Hematopoietic multipotent progenitor cell treated with erythropoietin and hydrocortisone succinate and interleukin-3 and kit ligand, for 17 days (in vitro differentiated cells): ENCODE results near the gene NACA2.
"Not testable (repeated sequence)": the region's sequence is repeated elsewhere in the genome, so short reads cannot be mapped to it uniquely, and the experiment has no call there.

Source experiments
- DNase-seq: peaks from one replicate; pipeline ENCODE4 v3.0.0-alpha.2; 2015; ENCODE audit warnings: low spot score

Gene NACA2

GRCh38 chr17:61599608-61600007, 8.6 kb upstream of the NACA2 start:
- DNase-seq = no peak

- DNase-seq = no peak
These were observed 7.0 kb upstream of the NACA2 start for GRCh38 chr17:61598014-61598413.

DNA sequence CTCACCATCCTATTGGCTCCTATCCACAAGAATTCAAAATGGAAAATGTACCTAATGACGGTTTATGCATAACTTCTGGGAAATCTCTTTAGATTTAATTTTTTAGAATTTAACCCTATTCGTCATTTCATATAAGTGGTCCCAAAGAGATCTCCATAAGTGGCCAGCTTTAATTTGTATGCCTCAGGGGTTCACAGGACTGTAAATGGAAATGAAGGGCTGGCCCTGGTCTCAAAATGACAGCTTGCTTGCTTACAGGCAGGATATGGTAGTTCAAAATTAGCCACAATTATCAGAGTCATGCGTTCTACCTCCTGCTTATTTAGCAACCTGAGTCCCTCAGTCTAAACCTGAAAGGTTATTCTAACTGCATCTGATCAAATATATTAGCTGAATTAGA, 6.6 kb upstream of the NACA2 start:
- DNase-seq = no peak

GRCh38 chr17:61595418-61596186, 4.6 kb upstream of the NACA2 start:
- DNase-seq = no peak

DNA sequence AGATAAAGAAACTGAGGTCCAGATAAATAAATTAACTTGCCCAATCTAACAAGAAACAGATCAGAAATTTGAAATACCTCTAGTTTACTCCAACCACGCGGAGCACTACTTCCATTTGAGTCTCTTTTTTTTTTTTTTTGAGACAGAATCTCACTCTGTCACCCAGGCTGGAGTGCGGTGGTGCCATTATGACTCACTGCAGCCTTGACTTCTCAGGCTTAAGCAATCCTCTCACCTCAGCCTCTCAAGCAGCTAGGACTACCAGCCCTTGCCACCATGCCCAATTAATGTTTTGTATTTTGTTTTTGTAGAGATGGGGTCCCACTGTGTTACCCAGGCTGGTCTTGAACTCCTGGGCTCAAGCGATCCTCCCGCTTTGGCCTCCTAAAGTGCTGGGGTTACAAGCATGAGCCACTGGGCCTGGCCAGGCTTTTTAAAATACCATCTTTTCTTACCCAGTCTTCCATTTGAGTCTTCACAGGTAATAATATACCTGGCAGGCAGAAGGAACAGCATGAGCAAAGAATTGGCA, 3.3 kb upstream of the NACA2 start:
- no peak for DNase-seq

- DNase-seq = no peak
These were observed 2.4 kb upstream of the NACA2 start for GRCh38 chr17:61593426-61593825.

- DNase-seq = no peak
These were observed 911 bp upstream of the NACA2 start for GRCh38 chr17:61591930-61592329.

GRCh38 chr17:61589990-61590389, 1.0 kb downstream of the NACA2 start:
- DNase-seq = no peak

GRCh38 chr17:61587807-61588660, 3.0 kb downstream of the NACA2 start:
- DNase-seq = no peak

DNA sequence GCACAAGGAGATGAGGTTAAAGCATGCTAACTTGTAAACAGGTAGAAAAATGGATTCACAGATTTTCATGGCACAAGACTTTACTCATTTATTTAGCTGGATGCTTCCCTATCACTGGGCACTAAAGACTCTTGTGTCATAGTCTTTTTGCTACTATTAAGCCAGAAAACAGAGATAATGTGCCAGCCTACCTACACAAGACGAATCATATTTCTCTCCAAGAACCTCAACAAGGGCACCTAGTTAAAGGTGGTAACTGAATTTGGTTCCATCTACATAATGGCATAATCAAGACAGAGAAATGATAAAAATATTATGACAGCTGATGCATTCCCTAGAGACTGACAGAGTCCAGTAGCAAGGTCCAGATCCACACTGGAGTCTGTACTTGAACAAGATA, 3.8 kb downstream of the NACA2 start:
- no peak for DNase-seq

DNA sequence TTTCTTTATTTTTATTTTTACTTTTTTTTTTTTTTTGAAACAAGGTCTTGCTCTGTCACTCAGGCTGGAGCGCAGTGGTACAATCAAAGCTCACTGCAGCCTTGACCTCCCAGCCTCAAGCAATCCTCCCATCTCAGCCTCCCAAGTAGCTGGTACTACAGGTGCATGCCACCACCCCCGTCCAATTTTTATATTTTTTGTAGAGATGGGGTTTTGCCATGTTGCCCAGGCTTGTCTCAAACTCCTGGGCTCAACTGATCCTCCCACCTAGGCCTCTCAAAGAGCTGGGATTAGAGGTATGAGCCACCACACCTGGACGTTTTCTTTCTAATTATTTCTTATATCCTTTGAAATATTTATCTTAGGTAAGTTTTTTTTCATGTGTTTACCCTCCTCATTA, 4.4 kb downstream of the NACA2 start:
- DNase-seq = not testable (repeated sequence)

DNA sequence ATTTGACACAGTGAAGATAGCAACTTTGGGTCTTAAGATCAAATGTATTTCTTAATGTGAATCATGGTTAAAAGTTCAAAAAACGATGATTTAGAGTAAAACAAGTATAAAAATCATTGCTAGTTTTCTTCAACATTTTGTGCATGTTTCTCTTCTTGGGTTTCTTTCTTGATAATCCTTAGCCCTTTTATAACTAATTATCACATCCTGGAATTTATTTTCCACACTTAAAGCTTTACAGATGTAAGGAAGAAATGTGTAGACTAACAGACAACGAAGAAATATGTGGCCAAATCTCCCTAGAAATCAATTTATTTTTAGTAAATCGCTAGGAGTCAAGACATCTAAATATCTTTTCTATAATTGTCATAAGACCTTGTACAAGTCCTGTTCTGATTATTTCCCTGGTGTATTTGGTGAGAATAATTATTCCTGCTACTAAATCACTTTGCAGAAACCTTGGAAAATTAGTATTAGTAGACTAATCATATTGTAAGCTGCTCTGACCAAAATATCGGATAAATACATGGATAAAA, 4.9 kb downstream of the NACA2 start:
- DNase-seq = no peak

- no peak for DNase-seq
These were observed 6.2 kb downstream of the NACA2 start for GRCh38 chr17:61584866-61585265.

GRCh38 chr17:61584266-61584665, 6.8 kb downstream of the NACA2 start:
- DNase-seq = no peak

- no peak for DNase-seq
These were observed 7.3 kb downstream of the NACA2 start for GRCh38 chr17:61583660-61584264.

DNA sequence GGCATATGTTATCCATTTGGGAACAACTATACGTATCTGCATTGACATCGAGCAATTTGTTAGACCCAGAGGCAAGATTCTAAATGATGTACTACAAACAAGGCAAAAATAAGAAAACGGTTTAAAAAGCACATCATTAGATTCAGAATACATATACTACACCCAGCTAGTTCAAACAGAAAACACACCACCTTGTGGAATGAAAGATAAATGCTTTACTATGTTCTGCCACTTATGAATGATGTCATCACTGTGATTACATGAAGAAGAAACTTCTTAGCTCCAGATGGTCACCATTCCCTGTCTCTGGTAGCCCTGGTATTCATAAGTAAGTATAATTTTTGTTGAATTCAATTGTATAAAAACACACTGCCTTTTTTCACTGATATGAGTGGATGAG, 7.8 kb downstream of the NACA2 start:
- no peak for DNase-seq

- no peak for DNase-seq
These were observed 8.4 kb downstream of the NACA2 start for GRCh38 chr17:61582593-61582992.

- no peak for DNase-seq
These were observed 9.2 kb downstream of the NACA2 start for GRCh38 chr17:61581611-61582349.

GRCh38 chr17:61580502-61580901, 10.5 kb downstream of the NACA2 start:
- no peak for DNase-seq

DNA sequence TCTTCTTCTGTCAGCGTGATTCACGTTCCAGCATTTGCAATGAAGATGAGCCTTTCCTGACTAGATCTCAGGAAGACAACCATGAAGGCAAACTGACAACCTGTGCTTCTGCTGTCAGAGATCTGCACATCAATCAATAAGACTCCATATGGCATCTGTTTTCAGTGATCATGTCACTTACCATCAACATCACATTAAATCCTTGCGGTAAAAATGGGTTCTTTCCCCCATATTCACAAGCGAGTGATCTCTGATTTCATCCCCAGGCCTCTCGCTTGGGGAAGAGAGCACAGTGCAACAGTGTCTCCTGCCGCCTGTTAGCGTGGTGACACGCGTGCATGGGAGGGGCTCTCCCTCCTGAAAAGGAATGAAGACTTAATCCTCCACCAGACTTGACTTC, 11.1 kb downstream of the NACA2 start:
- DNase-seq = no peak

- DNase-seq = no peak
These were observed 11.7 kb downstream of the NACA2 start for GRCh38 chr17:61579347-61579746.

GRCh38 chr17:61578645-61579044, 12.4 kb downstream of the NACA2 start:
- DNase-seq = no peak
